Measurements from ENCODE around the gene BCL2L12.

GRCh38 chr19:49651029-49651819 lies 14.5 kb upstream of the BCL2L12 start:
- TF ChIP-seq CTCF (IDR thresholded peaks at IDR 0.05) = no peak
- no peak for TF ChIP-seq POLR2A (IDR thresholded peaks at IDR 0.05)
